Measurements from ENCODE around the gene SRPK3.

SRPK3 gene

DNA sequence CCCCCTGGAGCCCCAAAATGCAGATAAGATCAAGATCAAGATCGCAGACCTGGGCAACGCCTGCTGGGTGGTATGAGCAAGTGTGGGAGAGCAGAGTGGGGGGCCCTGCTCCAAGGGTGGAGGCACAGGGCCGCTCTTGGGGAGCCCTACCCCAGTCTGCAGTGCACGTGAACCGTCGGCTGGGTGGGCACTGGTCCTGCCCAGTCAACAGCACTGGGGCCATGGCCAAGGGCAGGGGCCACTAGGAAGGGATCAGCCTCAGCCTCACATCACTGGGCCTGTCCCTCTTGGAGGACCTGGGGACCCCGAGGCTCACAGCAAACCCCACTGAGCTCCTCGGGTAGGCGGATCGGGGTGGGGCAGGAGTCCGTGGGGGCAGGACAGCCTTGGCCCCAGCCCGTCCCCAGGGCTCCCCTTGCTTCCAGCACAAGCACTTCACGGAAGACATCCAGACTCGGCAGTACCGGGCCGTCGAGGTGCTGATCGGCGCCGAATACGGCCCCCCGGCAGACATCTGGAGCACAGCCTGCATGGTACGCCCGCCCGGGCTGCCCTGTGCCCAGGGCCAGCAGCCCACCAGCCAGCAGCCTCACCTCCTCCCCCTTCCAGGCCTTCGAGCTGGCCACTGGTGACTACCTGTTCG lies 3.6 kb downstream of the SRPK3 start:
- in situ Hi-C loops (cut with HindIII; ENCODE audit: low pct_unique_long_range_greater_than_20kb, low sequenced_read_pairs): no loop called here
- DNase-seq (ENCODE audit: low read depth in 1 of 2, low spot score in 1 of 2): no peak
- TF ChIP-seq JUND (IDR thresholded peaks at IDR 0.05; ENCODE audit: low read depth): no peak

DNA sequence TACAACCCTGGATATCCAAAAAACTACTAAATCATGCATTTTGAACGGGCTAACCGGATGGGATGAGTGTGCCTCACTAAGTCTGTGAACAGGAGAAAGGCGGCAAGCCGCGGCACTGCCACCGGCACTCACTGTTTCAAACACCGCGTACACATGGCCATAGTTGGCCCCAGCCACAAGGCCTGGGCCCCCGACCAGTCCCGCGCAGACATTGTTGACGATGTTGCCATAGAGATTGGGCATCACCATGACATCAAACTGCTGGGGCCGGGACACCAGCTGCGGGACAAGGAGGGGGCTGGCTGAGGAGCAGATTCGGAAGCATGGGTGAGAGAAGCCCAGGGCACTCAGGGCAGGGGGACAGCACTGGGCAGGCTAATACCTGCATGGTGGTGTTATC lies 5.8 kb downstream of the SRPK3 start:
- no peak for TF ChIP-seq JUND (IDR thresholded peaks at IDR 0.05; ENCODE audit: low read depth)
- in situ Hi-C loops (cut with HindIII; ENCODE audit: low pct_unique_long_range_greater_than_20kb, low sequenced_read_pairs): no loop called here
- DNase-seq (ENCODE audit: low read depth in 1 of 2, low spot score in 1 of 2): no peak

DNA sequence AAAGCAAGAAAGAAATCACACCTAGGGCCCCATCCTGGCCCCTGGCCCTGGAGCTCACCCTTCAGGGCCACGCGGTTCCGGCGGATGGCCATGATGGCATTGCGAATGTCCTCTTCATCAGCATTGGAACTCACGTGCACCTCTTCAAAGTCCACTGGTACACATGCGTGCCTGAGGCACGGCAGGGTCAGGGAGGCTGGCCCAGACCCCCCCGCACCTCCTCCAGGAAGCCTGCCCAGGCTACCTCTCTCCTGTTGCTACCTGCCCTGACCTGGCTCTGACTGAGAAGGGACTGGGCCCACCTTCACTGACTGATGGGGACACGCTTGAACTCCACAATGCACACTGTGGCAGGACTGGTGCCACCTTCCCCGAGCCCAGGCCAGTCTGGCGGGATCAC lies 8.8 kb downstream of the SRPK3 start:
- no peak for TF ChIP-seq JUND (IDR thresholded peaks at IDR 0.05; ENCODE audit: low read depth)
- DNase-seq (ENCODE audit: low read depth in 1 of 2, low spot score in 1 of 2): no peak
- in situ Hi-C loops (cut with HindIII; ENCODE audit: low pct_unique_long_range_greater_than_20kb, low sequenced_read_pairs): no loop called here

DNA sequence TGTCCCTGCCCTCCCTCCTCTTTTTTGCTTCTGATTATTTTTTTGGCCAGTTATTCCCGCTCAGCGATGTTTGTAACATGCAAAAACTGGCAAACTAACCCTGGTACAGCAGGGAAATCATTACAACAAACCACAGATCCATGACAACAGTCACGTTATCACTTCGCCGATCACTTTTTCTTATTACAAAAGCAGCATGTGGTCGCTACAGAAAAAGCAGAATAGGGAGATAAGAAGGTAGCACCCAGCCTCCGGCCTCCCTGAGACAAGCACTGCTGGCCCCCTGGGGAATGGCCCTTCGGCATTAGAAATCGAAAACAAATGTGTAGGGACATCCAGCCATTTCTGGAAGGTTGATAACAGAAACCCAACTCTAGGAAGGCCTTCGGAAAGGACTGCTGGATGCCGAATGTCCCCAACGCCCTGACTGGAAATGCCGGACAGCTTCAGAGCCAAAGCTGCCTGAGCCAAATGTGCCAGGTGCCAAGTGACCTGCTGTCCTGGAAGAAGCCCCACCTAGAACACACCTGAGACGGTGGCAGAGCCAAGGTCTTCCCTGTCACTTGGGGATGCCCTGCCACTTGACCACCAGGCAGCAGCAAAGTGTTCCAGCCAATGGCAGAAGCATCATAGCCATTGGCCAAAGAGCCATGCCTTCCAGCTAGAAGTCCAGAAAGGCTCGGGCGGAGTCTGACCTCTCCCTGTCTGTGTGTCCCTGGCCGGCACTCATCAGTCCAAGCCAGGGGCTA lies 10.4 kb downstream of the SRPK3 start:
- no peak for TF ChIP-seq JUND (IDR thresholded peaks at IDR 0.05; ENCODE audit: low read depth)
- DNase-seq (ENCODE audit: low read depth in 1 of 2, low spot score in 1 of 2): no peak
- in situ Hi-C loops (cut with HindIII; ENCODE audit: low pct_unique_long_range_greater_than_20kb, low sequenced_read_pairs): no loop called here

DNA sequence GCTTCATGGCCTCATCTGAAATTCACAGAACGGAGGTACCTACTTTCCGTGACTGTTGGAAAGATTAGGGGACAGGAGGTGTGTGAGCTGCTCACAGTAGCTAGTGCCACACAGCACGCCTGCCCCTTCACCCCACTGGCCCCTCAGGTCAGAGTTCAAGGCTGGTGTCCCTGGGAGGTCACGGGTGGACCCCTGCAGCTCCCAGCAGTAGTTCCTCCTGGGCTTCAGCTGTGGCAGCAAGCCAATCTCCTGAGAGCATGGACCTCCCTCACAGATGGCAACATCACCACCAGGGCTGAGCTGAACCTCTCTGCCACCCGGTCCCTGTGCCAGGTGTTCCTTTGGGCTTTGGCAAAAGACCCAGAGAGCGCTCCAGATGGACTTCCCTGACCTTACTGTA lies 11.5 kb downstream of the SRPK3 start:
- in situ Hi-C loops (cut with HindIII; ENCODE audit: low pct_unique_long_range_greater_than_20kb, low sequenced_read_pairs): no loop called here
- no peak for DNase-seq (ENCODE audit: low read depth in 1 of 2, low spot score in 1 of 2)
- no peak for TF ChIP-seq JUND (IDR thresholded peaks at IDR 0.05; ENCODE audit: low read depth)

DNA sequence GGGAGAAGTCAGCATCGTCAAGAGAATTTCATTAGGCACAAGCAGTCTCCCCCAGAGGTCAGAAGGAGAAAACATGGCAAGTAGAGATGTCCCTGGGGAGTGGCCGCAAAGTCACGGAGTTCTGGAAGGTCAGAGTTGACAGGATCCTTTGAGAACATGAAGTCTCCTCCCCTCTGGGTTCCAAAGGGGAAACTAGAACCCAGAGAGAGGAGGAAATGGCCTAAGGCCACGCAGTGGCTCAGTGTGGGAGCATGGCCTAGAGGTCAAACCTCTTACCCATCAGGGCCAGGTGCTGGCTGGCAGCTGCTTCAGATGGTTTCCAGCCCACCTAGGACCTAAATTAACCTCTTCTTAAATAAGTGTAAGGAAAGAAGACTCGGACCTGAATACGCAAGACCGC lies 12.4 kb downstream of the SRPK3 start:
- DNase-seq (ENCODE audit: low read depth in 1 of 2, low spot score in 1 of 2): no peak
- no peak for TF ChIP-seq JUND (IDR thresholded peaks at IDR 0.05; ENCODE audit: low read depth)
- in situ Hi-C loops (cut with HindIII; ENCODE audit: low pct_unique_long_range_greater_than_20kb, low sequenced_read_pairs): no loop called here

DNA sequence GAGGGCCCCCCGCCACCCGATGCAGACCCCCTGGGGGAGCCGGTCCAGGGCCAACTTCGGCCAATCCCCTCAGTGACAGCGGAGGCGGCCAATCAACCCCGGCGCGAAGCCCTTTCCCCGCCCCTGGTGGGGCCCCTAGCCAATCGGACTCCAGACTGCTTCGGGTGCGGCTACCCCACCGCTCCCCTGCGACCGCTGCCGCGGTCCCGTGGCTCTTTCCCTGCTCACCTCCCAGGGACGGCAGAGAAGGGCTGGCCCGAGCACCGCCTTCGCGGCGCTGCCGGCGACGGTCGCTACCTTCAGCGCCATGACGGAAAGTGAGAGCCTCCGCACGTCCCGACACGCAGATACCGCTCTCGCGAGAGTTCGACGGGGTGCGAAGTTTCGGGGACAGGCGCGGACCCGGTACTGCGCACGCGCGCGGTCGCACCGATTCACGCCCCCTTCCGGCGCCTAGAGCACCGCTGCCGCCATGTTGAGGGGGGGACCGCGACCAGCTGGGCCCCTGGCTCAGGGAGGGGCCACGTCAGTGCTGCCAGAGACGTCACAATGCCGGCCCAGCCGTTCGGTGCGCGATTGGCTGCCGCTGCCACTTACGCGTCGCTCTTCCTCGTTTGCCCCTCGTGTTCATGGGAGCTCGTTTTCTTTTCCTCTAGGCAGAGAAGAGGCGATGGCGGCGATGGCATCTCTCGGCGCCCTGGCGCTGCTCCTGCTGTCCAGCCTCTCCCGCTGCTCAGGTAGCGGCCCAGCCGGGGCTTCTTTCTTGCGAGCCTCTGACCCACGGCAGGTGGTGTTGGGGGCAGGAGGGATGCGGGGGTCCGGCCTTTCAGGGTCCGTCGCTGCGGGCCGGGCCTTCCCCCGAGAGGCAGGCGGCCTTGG lies 13.4 kb downstream of the SRPK3 start, which contains the start of the genes IDH3G and SSR4:
Gene IDH3G (minus strand): TSS at position 358 of the 879 bp plus-strand sequence. CDS start 49 bp downstream, at position 309.
Gene SSR4 (plus strand): TSS at position 651 of the 879 bp plus-strand sequence. CDS start 20 bp downstream, at position 671.
- in situ Hi-C loops (cut with HindIII; ENCODE audit: low pct_unique_long_range_greater_than_20kb, low sequenced_read_pairs): no loop called here
- TF ChIP-seq JUND (IDR thresholded peaks at IDR 0.05; ENCODE audit: low read depth): no peak
- peak; percentile 91 to 93 for DNase-seq (ENCODE audit: low read depth in 1 of 2, low spot score in 1 of 2)

DNA sequence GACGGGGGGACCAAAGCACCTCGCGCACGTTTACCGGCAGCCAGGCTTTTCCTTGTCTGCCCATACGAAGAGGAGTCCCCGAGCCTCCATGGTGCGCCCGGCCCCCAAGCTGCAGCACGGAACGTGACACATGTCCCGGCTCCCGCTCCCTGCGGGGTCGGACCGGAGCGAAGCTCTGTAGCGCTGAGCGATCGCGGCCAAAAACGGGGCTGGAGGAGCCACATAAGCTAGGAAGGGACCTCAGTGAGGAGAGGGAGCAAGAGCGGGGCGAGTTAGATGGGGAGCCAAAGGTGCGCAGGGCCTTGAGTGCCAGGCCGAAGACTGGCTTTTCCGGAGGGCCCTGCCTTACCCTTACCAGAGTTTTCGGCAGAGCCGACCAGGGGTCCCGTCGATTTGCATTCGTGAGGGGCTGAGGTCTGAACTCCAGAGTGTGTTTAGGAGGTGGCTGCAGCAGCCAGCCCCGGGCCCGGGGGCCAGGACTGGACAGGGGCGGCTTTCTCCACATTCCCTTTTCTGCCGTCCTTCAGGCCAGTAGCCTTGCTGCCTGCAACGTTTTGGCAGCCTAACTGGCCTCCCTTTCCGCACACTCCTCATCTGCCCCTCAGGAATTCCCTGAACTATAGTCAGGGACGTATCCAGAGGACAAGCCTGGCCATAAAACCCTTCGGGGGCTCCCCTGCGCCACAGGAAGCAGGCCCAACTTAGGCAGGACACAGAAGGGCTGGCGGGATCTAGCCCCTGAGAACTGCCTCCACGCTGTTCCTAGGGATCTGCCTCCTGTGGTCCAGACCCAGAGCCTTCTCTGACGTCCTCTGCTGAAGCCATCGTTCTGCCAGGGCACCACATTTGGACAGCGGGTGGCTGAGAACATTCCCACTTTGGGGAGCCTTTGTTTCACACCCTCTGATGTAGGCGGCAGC lies 14.3 kb downstream of the SRPK3 start:
- no peak for TF ChIP-seq JUND (IDR thresholded peaks at IDR 0.05; ENCODE audit: low read depth)
- DNase-seq (ENCODE audit: low read depth in 1 of 2, low spot score in 1 of 2): no peak
- in situ Hi-C loops (cut with HindIII; ENCODE audit: low pct_unique_long_range_greater_than_20kb, low sequenced_read_pairs): no loop called here

DNA sequence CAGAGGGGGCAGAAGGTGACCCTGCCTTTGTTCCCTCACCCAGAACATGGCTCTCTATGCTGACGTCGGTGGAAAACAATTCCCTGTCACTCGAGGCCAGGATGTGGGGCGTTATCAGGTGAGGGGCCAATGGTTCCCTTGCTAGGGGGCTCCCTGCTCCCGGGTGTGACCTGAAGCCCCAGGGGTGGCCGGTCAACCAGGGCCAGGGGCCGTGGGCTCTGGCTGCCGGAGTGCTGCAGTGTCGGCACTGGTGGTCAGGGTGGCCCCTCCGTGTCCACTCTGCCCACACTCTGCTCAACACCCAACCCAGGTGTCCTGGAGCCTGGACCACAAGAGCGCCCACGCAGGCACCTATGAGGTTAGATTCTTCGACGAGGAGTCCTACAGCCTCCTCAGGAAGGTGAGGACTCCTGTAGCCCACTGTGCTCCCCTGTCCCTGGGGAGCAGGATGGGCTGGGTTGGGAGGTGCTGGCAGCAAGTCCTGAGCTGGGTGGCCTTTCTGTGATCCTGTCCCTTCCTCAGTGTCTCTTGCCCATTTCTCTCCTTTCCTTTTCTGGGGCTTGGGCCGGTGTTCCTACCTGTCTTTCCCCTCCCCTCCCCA lies 16.7 kb downstream of the SRPK3 start:
- in situ Hi-C loops (cut with HindIII; ENCODE audit: low pct_unique_long_range_greater_than_20kb, low sequenced_read_pairs): no loop called here
- no peak for DNase-seq (ENCODE audit: low read depth in 1 of 2, low spot score in 1 of 2)
- TF ChIP-seq JUND (IDR thresholded peaks at IDR 0.05; ENCODE audit: low read depth): no peak

DNA sequence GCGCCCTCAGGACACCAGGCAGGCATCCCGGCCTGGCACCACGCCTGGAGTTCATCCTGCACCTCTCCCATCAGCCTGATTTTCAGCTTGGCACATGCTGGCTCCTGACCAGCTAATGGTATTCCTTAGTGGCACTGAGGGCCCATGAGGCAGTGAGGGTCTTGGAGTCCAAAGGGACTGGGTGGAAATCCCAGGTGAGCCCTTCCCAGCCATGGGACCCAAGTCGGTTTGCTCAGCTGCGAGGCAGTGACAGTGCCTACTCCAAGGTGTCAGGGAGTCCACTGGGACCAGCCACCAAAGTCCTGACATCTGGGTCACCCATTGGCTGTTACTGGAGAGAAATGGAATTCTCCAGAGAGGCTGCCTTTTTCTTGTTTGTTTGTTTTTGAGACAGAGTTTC lies 18.5 kb downstream of the SRPK3 start:
- no peak for DNase-seq (ENCODE audit: low read depth in 1 of 2, low spot score in 1 of 2)
- TF ChIP-seq JUND (IDR thresholded peaks at IDR 0.05; ENCODE audit: low read depth): no peak
- in situ Hi-C loops (cut with HindIII; ENCODE audit: low pct_unique_long_range_greater_than_20kb, low sequenced_read_pairs): no loop called here

DNA sequence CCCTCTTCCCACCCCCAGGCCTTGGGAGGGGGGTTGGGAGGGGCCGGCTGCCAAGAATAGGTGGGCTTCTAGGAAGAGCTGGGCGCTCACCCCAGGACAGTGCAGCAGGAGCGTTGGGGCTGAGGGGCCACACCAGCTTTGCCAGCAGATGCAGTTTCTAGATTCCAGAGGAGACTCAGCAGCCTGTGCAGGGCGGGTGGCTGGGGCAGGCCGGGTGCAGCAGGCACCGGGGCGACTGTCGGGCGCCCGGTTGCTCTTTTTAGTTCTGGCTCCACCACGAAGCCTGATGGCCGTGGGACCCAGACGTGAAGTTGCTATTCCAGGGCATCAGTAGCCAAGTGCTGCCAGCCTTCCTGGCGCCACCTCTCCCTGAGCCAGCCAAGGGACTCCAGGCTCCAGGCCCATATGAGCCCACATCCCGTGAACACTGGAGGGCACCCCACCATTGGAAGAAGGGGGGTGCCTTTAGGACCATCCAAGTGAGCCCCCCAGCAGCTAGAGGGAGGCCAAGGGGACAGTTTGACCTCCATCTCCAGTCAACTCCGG lies 19.4 kb downstream of the SRPK3 start:
- in situ Hi-C loops (cut with HindIII; ENCODE audit: low pct_unique_long_range_greater_than_20kb, low sequenced_read_pairs): no loop called here
- no peak for TF ChIP-seq JUND (IDR thresholded peaks at IDR 0.05; ENCODE audit: low read depth)
- DNase-seq (ENCODE audit: low read depth in 1 of 2, low spot score in 1 of 2): no peak

Measured in T47D (cell line).